Fibroblast of pulmonary artery (primary cell): Measurements from ENCODE around the gene GZMM.

ENCODE experiments used
- DNase-seq: peaks from one replicate; pipeline ENCODE4 v3.0.0-alpha.2; 2010; ENCODE audit warnings: low read depth
- H3K4me3 ChIP-seq: replicated peaks from 2 replicates; pipeline ENCODE4 v1.5.1; 2011; ENCODE audit warnings: low read depth, mild to moderate bottlenecking, control low read depth, low read length, moderate library complexity
- TF ChIP-seq, protein P1 (sequence below): IDR thresholded peaks from 2 replicates; pipeline ENCODE4 v1.5.1; 2011; ENCODE audit warnings: mild to moderate bottlenecking, control low read depth, low read length, inconsistent platforms; ENCODE audit errors: missing control alignments

Gene GZMM

DNA sequence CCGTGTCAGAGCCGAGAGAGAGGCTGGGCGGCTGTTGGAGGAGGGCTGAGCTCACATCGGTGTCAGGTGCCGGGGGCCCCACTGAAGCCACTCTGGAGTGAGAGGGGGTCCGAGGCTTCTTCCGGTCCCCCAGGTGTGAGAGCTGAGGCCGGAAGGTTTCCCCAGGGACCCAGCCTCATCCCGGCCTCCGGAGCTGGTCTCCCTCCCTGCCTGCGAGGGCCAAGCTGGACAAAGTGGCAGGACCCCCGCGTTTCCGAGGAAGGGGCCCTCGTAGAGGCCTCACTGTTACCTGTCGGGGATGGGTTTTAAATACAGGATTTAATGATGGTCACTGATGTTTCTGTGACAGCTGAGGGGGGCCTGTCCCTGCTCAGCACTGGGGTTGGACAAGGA, 52.4 kb downstream of the GZMM start:
- no peak for DNase-seq
- TF ChIP-seq, protein P1, sequence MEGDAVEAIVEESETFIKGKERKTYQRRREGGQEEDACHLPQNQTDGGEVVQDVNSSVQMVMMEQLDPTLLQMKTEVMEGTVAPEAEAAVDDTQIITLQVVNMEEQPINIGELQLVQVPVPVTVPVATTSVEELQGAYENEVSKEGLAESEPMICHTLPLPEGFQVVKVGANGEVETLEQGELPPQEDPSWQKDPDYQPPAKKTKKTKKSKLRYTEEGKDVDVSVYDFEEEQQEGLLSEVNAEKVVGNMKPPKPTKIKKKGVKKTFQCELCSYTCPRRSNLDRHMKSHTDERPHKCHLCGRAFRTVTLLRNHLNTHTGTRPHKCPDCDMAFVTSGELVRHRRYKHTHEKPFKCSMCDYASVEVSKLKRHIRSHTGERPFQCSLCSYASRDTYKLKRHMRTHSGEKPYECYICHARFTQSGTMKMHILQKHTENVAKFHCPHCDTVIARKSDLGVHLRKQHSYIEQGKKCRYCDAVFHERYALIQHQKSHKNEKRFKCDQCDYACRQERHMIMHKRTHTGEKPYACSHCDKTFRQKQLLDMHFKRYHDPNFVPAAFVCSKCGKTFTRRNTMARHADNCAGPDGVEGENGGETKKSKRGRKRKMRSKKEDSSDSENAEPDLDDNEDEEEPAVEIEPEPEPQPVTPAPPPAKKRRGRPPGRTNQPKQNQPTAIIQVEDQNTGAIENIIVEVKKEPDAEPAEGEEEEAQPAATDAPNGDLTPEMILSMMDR: no peak
- H3K4me3 ChIP-seq: no peak overlapping the region

DNA sequence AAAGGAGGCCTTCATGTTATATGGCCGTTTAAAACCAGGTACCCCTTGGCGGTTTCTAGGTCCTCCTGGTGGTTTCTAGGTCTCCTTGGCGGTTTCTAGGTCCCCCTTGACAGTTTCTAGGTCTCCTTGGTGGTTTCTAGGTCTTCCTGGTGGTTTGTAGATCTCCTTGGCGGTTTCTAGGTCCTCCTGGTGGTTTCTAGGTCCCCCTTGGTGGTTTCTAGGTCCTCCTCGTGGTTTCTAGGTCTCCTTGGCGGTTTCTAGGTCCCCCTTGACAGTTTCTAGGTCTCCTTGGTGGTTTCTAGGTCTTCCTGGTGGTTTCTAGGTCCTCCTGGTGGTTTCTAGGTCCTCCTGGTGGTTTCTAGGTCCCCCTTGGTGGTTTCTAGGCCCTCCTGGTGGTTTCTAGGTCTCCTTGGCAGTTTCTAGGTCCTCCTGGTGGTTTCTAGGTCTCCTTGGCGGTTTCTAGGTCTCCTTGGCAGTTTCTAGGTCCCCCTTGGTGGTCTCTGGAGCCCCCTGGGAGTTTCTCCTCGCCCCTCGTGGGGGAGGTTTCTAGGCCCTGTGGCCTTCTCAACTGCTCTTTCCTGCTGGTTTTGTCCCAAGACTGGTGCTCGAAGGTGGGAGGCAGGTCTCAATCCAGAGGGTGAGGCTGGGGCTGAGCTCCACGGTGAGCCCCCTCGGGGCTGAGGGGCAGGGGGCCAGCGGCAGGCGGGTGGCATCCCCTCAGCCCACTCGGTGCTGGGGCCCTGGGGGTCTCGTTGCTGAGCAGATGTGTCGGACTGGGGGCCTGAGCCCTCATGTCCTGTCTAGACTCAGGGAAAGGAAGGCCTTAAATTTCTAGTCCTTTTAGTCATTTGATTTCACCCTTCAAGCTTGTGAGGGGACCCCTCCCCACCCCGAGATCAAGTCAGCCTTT, 53.8 kb downstream of the GZMM start:
- no peak overlapping the region for H3K4me3 ChIP-seq
- TF ChIP-seq, protein P1: no peak
- no peak for DNase-seq
